ENCODE results near the gene GRK6. TPM values are rescaled to one million over a fixed set of nuclear protein-coding genes. Genes with fewer than 3 reads are reported as not detected.

GRK6 gene
- total RNA-seq, 1 donor: 24.2 TPM

DNA sequence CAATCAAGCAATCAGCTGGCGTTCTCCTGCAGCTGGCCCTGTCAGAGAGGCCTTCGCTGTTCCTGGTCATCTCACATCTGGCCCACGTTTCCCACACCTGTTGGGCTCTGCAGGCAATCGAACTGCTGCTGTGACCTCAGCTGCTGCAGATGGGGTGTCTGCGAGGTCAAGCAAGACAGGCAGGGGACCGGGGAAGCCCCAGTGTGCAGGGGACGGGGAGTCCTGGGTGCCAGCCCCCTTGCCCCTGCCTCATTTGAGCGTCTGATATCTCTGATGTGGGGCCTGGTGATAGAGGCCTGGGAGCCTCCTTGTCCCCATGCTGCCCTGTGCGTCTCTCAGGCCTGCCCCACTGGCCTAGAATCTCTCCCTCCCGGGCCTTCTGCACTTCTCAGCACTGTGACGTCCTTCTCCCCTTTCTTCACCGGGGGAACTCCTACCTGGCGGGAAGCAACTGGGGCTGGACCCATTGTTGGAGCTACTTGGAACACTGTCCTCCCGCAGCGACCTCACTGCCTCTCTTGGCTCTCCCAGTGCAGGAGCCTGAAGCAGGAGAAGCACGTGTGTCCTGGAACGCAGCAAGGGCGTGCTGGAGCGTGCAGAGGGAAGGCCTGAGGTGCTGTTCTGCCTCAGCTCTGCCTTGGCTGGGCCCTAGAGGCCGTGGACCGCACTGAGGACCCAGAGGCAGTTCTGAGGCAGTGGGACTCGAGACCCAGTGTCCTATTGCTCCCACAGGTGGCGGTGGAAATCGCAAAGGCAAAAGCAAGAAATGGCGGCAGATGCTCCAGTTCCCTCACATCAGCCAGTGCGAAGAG, 3.9 kb downstream of the GRK6 start:
- H3K4me3 ChIP-seq (ENCODE audit: low read depth, low read length): no peak overlapping the region
- DNase-seq (ENCODE audit: low read depth): no peak
- TF ChIP-seq CTCF (IDR thresholded peaks at IDR 0.05; ENCODE audit: insufficient read depth, low read depth, low read length): no peak

DNA sequence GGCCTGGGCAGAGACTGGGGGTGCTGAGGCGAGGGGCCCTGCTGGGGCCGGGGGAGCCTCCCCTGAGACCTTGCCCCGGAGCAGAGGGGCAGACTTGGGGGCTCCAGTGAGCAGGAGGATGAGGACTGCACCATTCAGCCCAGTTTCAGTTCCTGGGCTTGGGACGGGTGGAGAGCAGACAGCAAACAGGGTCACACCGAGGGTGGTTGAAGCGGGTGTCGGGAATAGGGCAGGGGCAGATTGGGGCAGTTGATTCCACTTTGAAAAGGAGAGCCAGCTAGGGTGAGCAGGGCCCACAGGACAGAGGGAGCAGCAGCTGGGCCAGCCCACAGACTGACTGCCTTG, 4.5 kb downstream of the GRK6 start:
- no peak for TF ChIP-seq CTCF (IDR thresholded peaks at IDR 0.05; ENCODE audit: insufficient read depth, low read depth, low read length)
- H3K4me3 ChIP-seq (ENCODE audit: low read depth, low read length): no peak overlapping the region
- no peak for DNase-seq (ENCODE audit: low read depth)

GRCh38 chr5:177431317-177432142, 5.1 kb downstream of the GRK6 start:
- H3K4me3 ChIP-seq (ENCODE audit: low read depth, low read length): no peak overlapping the region
- no peak for TF ChIP-seq CTCF (IDR thresholded peaks at IDR 0.05; ENCODE audit: insufficient read depth, low read depth, low read length)
- no peak for DNase-seq (ENCODE audit: low read depth)

- DNase-seq (ENCODE audit: low read depth): no peak
- TF ChIP-seq CTCF (IDR thresholded peaks at IDR 0.05; ENCODE audit: insufficient read depth, low read depth, low read length): no peak
- H3K4me3 ChIP-seq (ENCODE audit: low read depth, low read length): no peak overlapping the region
Observed at GRCh38 chr5:177432143-177432838, 5.8 kb downstream of the GRK6 start.

DNA sequence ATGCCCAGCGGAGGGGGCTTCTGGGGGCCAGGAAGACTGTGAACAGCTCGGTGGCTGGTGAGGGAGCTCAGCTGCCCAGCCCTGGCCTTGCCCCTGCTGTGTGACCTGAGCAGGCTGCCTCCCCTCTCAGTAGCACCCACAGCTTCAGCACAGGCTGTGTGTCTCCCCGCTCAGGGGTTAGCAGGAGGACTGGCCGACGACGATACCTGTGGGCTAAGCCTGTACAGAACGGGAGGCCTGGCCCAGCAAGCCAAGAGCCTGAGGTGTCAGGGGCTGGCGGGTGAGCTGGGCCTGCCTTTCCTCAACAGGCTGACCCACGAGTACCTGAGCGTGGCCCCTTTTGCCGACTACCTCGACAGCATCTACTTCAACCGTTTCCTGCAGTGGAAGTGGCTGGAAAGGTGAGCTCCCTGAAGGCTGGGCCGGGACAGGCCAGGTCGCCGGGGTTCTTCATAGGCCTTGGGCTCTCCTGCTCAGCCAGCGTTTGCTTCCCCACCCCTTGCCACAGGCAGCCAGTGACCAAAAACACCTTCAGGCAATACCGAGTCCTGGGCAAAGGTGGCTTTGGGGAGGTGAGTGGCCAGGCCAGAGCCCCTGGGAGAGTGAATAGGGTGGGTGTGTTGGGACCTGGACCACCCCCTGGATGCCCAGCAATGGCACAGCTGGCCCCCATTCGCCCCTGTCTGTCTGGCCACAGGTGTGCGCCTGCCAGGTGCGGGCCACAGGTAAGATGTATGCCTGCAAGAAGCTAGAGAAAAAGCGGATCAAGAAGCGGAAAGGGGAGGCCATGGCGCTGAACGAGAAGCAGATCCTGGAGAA, 6.6 kb downstream of the GRK6 start:
- no peak overlapping the region for H3K4me3 ChIP-seq (ENCODE audit: low read depth, low read length)
- no peak for DNase-seq (ENCODE audit: low read depth)
- no peak for TF ChIP-seq CTCF (IDR thresholded peaks at IDR 0.05; ENCODE audit: insufficient read depth, low read depth, low read length)

- no peak for DNase-seq (ENCODE audit: low read depth)
- no peak overlapping the region for H3K4me3 ChIP-seq (ENCODE audit: low read depth, low read length)
- TF ChIP-seq CTCF (IDR thresholded peaks at IDR 0.05; ENCODE audit: insufficient read depth, low read depth, low read length): no peak
Observed at GRCh38 chr5:177433658-177434217, 7.3 kb downstream of the GRK6 start.

Data from fibroblast of villous mesenchyme (primary cell).